HL-60/S4 treated with phorbol 12-myristate 13-acetate at 8.2 ng/mL for 4 days and 3 days (cell line): Measurements from ENCODE around the gene ELAVL2.

Source experiments
- in situ Hi-C: fragments of 300-500 bp; cut with MboI; formaldehyde crosslinking; loops from 2 replicates; pipeline ENCODE4 v1.15.0; 2022; ENCODE audit warnings: low sequenced_read_pairs

ELAVL2 gene

GRCh38 chr9:23665051-23665450, 161.0 kb downstream of the ELAVL2 start:
- in situ Hi-C loops = no loop called here

GRCh38 chr9:23663946-23664345, 162.1 kb downstream of the ELAVL2 start:
- in situ Hi-C loops = no loop called here

DNA sequence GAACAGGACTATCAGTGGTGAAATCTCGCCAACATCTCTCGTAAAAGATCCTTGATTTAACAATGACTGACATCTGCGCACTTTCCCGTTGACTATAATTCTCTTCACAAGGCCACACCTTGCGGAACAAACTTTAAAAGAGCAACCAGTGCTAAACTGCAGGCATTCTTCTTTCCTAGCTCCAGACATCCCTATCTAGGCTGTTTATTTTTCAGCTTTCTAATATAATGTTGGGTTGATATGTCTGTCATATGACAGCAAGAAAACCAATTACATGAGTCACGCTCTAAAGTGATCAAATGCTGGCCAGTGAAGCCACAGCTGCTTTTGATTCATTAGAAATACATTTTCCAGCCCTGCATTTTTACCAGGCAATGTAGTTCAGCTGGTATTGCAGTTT, 162.5 kb downstream of the ELAVL2 start:
- in situ Hi-C loops = no loop called here

DNA sequence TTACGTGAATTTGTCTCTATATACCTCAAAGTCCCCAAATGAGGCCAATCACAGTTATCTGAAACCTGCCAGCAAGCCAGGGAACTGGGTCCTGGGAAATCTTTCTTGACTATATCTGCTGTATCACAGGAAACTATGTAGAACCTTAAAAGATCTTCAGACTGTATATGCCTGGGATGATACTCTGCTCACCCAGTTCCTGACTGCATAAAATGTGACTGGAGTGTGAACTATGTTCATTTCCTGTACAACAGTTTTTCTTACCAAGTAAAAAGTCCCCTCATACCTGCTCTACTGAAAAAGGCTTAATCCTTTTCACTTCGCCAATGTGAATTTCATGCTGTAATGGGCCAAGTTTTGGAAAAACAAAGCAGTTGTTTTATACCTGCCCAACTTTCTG, 162.9 kb downstream of the ELAVL2 start:
- in situ Hi-C loops = no loop called here

DNA sequence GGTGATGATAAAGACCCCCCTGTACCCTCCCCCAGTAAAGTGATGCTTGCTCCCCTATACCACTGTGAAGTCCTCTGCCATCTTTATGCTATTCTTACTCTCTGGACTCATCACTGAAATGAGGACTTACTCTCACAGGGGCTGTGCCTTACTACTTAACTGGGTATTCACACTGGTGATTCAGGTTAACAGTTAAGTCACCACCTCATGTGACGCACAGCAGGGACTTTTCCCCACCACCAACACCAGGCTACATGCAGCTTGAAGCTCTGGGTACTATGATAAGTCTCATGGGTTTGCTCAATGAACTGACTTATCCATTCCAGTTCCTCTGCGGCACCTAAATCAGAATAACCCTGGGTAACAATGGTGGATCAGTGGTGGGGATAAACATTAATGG, 163.7 kb downstream of the ELAVL2 start:
- in situ Hi-C loops = no loop called here

DNA sequence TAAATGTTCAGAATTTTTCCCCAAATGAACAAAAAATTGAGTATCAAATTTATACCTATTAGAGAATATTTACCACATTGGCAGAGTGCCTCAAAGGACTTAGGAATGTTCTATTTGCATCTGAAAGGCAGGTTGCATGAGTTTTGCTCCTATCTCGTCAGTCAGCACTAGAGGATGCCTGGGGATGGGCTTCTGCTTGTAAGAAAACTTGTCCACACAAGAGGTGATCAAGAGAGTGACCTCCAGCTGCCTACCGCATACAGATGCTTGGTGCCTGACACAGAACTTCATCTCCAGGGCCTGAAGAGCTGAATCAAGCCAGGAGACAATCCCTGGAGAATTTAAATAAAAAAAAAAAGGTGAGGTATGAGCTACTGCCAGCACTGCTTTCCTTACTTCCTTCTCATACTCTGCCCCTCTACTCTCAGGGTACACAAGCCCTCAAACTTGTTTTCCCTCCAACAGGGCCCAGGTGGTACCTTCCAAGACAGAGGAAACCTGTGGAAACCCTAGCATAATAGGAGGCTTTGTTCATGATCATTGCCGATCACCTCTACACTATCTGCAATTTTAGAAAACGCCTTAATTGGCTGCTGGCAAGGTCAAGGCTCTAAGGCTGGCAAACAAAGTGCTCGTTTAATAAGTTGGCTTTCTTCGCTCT, 166.6 kb downstream of the ELAVL2 start:
- in situ Hi-C loops = no loop called here

DNA sequence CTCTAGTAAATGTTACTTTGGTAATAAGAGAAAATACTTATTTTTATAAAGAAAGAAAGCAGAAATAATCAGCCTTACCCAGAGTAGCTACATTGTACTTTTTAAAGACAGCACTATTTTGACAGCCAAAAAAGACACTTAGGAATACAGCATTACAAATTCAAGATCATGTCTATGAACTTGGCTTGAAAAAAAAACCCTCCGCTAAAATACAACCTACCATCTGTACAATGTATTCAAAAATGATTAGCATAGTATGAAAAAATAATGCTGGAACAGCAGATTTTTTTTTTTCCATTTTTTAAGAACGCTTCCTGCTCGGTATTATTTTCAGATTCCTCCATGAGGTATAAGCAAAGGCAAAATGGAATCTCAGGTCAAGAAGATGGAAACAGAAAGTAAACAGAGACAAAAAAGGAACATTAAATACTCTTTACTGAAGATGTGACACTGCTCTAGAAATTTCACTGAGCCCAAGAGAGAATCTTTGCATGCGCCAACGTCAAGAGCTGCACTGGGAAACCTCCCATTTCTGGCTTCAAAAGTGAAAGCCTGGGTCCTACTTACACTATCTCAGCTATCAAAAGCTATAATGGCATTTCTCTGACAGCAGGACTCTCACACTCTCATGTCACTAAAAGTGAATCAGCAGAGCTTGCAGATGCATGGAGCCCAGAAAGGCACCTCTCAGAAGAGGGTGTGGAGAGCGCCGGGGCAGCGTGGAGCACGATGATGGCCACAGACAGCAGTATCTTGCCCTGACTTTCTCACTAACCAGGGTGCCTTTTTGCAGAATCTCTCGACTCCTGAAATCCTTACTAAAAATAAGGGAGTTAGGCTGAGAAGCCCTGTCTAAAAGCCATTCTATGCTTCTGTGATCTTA, 167.4 kb downstream of the ELAVL2 start:
- in situ Hi-C loops = no loop called here

GRCh38 chr9:23651051-23651450, 175.0 kb downstream of the ELAVL2 start:
- in situ Hi-C loops = no loop called here

- in situ Hi-C loops = no loop called here
These were observed 177.4 kb downstream of the ELAVL2 start for GRCh38 chr9:23648651-23649050.

DNA sequence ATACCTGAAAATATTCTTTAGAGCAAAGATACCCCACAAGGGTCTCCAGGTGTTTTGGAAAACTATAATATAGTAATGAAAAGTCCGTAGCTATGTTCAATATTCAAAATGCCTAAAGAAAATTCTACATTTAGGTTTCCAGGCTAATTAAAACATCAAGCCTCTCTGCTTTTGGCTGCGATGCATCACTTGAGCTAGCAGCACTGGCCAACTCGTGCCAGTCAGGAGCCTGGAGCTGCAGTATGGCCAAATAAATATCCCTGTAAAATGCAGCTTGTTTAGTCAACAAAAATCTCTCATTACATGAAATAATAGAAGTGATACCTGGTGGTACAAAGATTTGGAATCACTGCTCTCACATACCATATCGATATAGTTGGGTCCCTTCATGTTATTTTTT, 181.1 kb downstream of the ELAVL2 start:
- in situ Hi-C loops = no loop called here

DNA sequence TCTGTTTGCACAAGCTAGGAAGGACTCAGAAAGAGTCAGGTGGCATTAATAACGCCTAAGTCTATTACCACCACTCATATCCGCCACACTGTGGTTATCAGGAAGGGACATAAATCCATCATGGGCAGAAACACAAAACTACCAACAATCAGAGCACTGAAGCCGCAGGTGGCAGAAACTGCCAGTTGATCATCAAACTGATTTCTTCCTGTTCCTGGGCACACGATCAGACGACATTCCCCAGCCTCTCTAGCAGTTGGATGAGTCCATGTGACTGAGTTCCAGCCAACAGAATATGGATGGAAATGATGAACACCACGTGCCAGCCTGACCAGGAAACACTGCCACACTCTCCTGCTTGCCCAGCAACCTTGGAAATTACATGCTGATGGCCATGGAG, 181.7 kb downstream of the ELAVL2 start:
- in situ Hi-C loops = no loop called here

DNA sequence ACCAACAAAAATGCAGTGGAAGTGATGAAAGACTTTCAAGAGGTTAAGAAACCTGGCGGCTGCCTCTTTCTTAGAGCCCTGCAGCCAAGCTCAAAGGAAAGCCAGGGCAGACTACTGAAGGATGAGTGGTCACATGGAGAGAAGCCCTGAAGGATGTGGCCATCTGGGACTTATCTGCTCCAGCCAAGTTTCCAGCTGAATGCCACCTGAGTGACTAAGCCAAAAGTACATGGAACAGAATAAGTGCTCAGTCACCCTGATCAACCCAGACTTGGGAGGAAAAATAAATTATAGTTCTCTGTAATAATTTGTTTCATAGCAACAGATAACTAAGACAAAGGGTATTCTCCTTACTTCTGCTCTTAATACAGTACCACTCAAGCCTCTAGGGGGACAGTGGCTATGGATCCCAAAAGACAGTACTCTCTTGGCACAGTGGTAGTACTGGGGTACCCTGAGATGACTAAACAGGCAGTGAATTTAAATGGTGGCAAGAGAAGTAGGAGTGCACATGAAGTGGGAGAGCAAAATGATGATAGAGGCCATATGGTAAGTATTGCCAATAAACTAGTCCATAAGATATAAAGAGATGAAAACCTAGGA, 182.3 kb downstream of the ELAVL2 start:
- in situ Hi-C loops = no loop called here
